Stimulated activated CD8-positive, alpha-beta memory T cell treated with anti-CD3 and anti-CD28 coated beads, Interleukin-12 subunit alpha, Interleukin-12 subunit beta, amount 100 ng/mL, for 1 hour (primary cell): Measurements from ENCODE around the gene NFAT5.

Experiments
- DNase-seq: peaks from one replicate; pipeline ENCODE4 v3.0.0-alpha.2; 2020; ENCODE audit warnings: low read depth

NFAT5 gene

GRCh38 chr16:69741519-69741918 lies 175.8 kb downstream of the NFAT5 start:
- no peak for DNase-seq

- no peak for DNase-seq
These were observed 176.5 kb downstream of the NFAT5 start for GRCh38 chr16:69741951-69742904.

GRCh38 chr16:69744363-69745231 lies 178.8 kb downstream of the NFAT5 start:
- no peak for DNase-seq

GRCh38 chr16:69745232-69745612 lies 179.5 kb downstream of the NFAT5 start:
- DNase-seq: no peak

GRCh38 chr16:69745959-69746358 lies 180.2 kb downstream of the NFAT5 start:
- no peak for DNase-seq

GRCh38 chr16:69747115-69747514 lies 181.3 kb downstream of the NFAT5 start:
- DNase-seq: no peak

- DNase-seq: no peak
These were observed 183.1 kb downstream of the NFAT5 start for GRCh38 chr16:69748694-69749345.

- no peak for DNase-seq
These were observed 188.3 kb downstream of the NFAT5 start for GRCh38 chr16:69754143-69754468.
